Measurements from ENCODE around the gene MOB3B. TPM values are rescaled to one million over a fixed set of nuclear protein-coding genes. Genes with fewer than 3 reads are reported as not detected.

The MOB3B gene
- polyA plus RNA-seq, 1 donor from 2014 or later = 7.1 TPM

- Mint-ChIP-seq H3K4me3 (peak overlapping the region in 2 of 4 donors; percentile 7 to 68), H3K27ac (no peak overlapping the region), H3K4me1 (peaks cover 66 to 81% (median 74%) of the 10 kb centered on the region in 3 donors), H3K36me3 (no peaks in the 10 kb centered on the region), H3K27me3 (peaks cover 1% of the 10 kb centered on the region), H3K9me3 (no peaks in the 10 kb centered on the region)
Measured at GRCh38 chr9:27487128-27487640, 42.4 kb downstream of the MOB3B start.

GRCh38 chr9:27485158-27485557 is 44.5 kb downstream of the MOB3B start:
- H3K4me3 Mint-ChIP-seq = peak overlapping the region; percentile 7 to 71 (median 43)
- H3K27ac Mint-ChIP-seq = peak overlapping the region; percentile 40 to 94 (median 52)
- no peaks in the 10 kb centered on the region for H3K27me3 Mint-ChIP-seq
- H3K9me3 Mint-ChIP-seq = no peaks in the 10 kb centered on the region
- H3K36me3 Mint-ChIP-seq = no peaks in the 10 kb centered on the region
- H3K4me1 Mint-ChIP-seq = peaks cover 65 to 76% (median 74%) of the 10 kb centered on the region in 3 donors

GRCh38 chr9:27483576-27483975 is 46.0 kb downstream of the MOB3B start:
- peak overlapping the region; percentile 13 to 87 (median 37) for H3K27ac Mint-ChIP-seq
- H3K36me3 Mint-ChIP-seq = no peaks in the 10 kb centered on the region
- peaks cover 0 to 1% (median 0%) of the 10 kb centered on the region in 3 donors for H3K9me3 Mint-ChIP-seq
- no peaks in the 10 kb centered on the region for H3K27me3 Mint-ChIP-seq
- peak overlapping the region; percentile 1 to 85 (median 62) for H3K4me3 Mint-ChIP-seq
- H3K4me1 Mint-ChIP-seq = peaks cover 56 to 72% (median 71%) of the 10 kb centered on the region in 3 donors

- peak overlapping the region; percentile 48 to 68 (median 57) for H3K27ac Mint-ChIP-seq
- H3K36me3 Mint-ChIP-seq = peaks cover 3% of the 10 kb centered on the region
- peaks cover 0 to 8% (median 2%) of the 10 kb centered on the region in 3 donors for H3K9me3 Mint-ChIP-seq
- peak overlapping the region in 1 of 4 donors; percentile 66 for H3K4me3 Mint-ChIP-seq
- no peaks in the 10 kb centered on the region for H3K27me3 Mint-ChIP-seq
- peaks cover 58 to 66% (median 65%) of the 10 kb centered on the region in 3 donors for H3K4me1 Mint-ChIP-seq
Measured at GRCh38 chr9:27482709-27483108, 46.9 kb downstream of the MOB3B start.

- peak overlapping the region in 3 of 4 donors; percentile 46 to 63 (median 55) for H3K4me3 Mint-ChIP-seq
- H3K9me3 Mint-ChIP-seq = peaks cover 0 to 8% (median 2%) of the 10 kb centered on the region in 3 donors
- H3K27me3 Mint-ChIP-seq = no peaks in the 10 kb centered on the region
- H3K36me3 Mint-ChIP-seq = peaks cover 9% of the 10 kb centered on the region
- H3K4me1 Mint-ChIP-seq = peaks cover 30 to 51% (median 45%) of the 10 kb centered on the region in 3 donors
- H3K27ac Mint-ChIP-seq = peak overlapping the region in 1 of 3 donors; percentile 48
Measured at GRCh38 chr9:27478322-27478721, 51.3 kb downstream of the MOB3B start.

GRCh38 chr9:27476870-27477515 is 52.6 kb downstream of the MOB3B start:
- H3K4me3 Mint-ChIP-seq = peak overlapping the region in 1 of 4 donors; percentile 70
- H3K27me3 Mint-ChIP-seq = no peaks in the 10 kb centered on the region
- no peak overlapping the region for H3K27ac Mint-ChIP-seq
- H3K9me3 Mint-ChIP-seq = peaks cover 0 to 8% (median 2%) of the 10 kb centered on the region in 3 donors
- peaks cover 25 to 48% (median 42%) of the 10 kb centered on the region in 3 donors for H3K4me1 Mint-ChIP-seq
- H3K36me3 Mint-ChIP-seq = peaks cover 9% of the 10 kb centered on the region

- peaks cover 0 to 8% (median 2%) of the 10 kb centered on the region in 3 donors for H3K9me3 Mint-ChIP-seq
- peaks cover 9% of the 10 kb centered on the region for H3K36me3 Mint-ChIP-seq
- no peak overlapping the region for H3K27ac Mint-ChIP-seq
- no peaks in the 10 kb centered on the region for H3K27me3 Mint-ChIP-seq
- peak overlapping the region in 1 of 4 donors; percentile 29 for H3K4me3 Mint-ChIP-seq
- peaks cover 17 to 43% (median 40%) of the 10 kb centered on the region in 3 donors for H3K4me1 Mint-ChIP-seq
Measured at GRCh38 chr9:27475057-27475595, 54.5 kb downstream of the MOB3B start.

GRCh38 chr9:27474305-27474704 is 55.3 kb downstream of the MOB3B start:
- Mint-ChIP-seq H3K27ac (no peak overlapping the region), H3K4me3 (no peak overlapping the region), H3K4me1 (peaks cover 14 to 41% (median 33%) of the 10 kb centered on the region in 3 donors)

GRCh38 chr9:27473111-27473529 is 56.5 kb downstream of the MOB3B start:
- Mint-ChIP-seq H3K27ac (no peak overlapping the region), H3K4me3 (no peak overlapping the region), H3K36me3 (peaks cover 8% of the 10 kb centered on the region), H3K4me1 (peaks cover 21 to 45% (median 39%) of the 10 kb centered on the region in 3 donors), H3K9me3 (peaks cover 0 to 2% (median 0%) of the 10 kb centered on the region in 3 donors), H3K27me3 (no peaks in the 10 kb centered on the region)

More at GRCh38 chr9:27474305-27474704, 55.3 kb downstream of the MOB3B start:
- H3K36me3 Mint-ChIP-seq = peaks cover 9% of the 10 kb centered on the region
- H3K27me3 Mint-ChIP-seq = no peaks in the 10 kb centered on the region
- H3K9me3 Mint-ChIP-seq = peaks cover 0 to 8% (median 2%) of the 10 kb centered on the region in 3 donors

- H3K9me3 Mint-ChIP-seq = no peaks in the 10 kb centered on the region
- H3K27ac Mint-ChIP-seq = peak overlapping the region in 1 of 3 donors; percentile 20
- H3K4me3 Mint-ChIP-seq = peak overlapping the region in 1 of 4 donors; percentile 44
- peaks cover 7% of the 10 kb centered on the region for H3K36me3 Mint-ChIP-seq
- peaks cover 26 to 45% (median 44%) of the 10 kb centered on the region in 3 donors for H3K4me1 Mint-ChIP-seq
- no peaks in the 10 kb centered on the region for H3K27me3 Mint-ChIP-seq
Measured at GRCh38 chr9:27472195-27472594, 57.4 kb downstream of the MOB3B start.

- Mint-ChIP-seq H3K27me3 (no peaks in the 10 kb centered on the region), H3K4me3 (no peak overlapping the region), H3K36me3 (peaks cover 7% of the 10 kb centered on the region), H3K4me1 (peaks cover 26 to 46% (median 45%) of the 10 kb centered on the region in 3 donors), H3K9me3 (no peaks in the 10 kb centered on the region), H3K27ac (no peak overlapping the region)
Measured at GRCh38 chr9:27471789-27472188, 57.8 kb downstream of the MOB3B start.

- Mint-ChIP-seq H3K36me3 (peaks cover 5% of the 10 kb centered on the region), H3K4me3 (no peak overlapping the region), H3K9me3 (no peaks in the 10 kb centered on the region), H3K27ac (no peak overlapping the region), H3K4me1 (peaks cover 27 to 50% (median 49%) of the 10 kb centered on the region in 3 donors), H3K27me3 (no peaks in the 10 kb centered on the region)
Measured at GRCh38 chr9:27471366-27471765, 58.2 kb downstream of the MOB3B start.

- peak overlapping the region in 2 of 4 donors; percentile 75 to 78 for H3K4me3 Mint-ChIP-seq
- H3K27me3 Mint-ChIP-seq = no peaks in the 10 kb centered on the region
- H3K36me3 Mint-ChIP-seq = peaks cover 4% of the 10 kb centered on the region
- peak overlapping the region; percentile 18 to 83 (median 25) for H3K27ac Mint-ChIP-seq
- no peaks in the 10 kb centered on the region for H3K9me3 Mint-ChIP-seq
- peaks cover 29 to 49% (median 46%) of the 10 kb centered on the region in 3 donors for H3K4me1 Mint-ChIP-seq
Measured at GRCh38 chr9:27470291-27470856, 59.2 kb downstream of the MOB3B start.

- Mint-ChIP-seq H3K9me3 (no peaks in the 10 kb centered on the region), H3K4me1 (peaks cover 29 to 47% (median 42%) of the 10 kb centered on the region in 3 donors), H3K36me3 (peaks cover 4% of the 10 kb centered on the region), H3K27ac (no peak overlapping the region), H3K4me3 (peak overlapping the region in 2 of 4 donors; percentile 61 to 86), H3K27me3 (no peaks in the 10 kb centered on the region)
Measured at GRCh38 chr9:27469550-27469949, 60.1 kb downstream of the MOB3B start.

All from IgD-negative memory B cell (primary cell).